DMS53 treated with DMSO at 0.1 percent for 48 hours (cell line): ENCODE measurements around the gene NDST4.

Experiments
- DNase-seq: peaks from one replicate; lab custom pipeline; 2025; ENCODE audit not compliant: unreplicated experiment; lab: John Stamatoyannopoulos, UW

The NDST4 gene

DNA sequence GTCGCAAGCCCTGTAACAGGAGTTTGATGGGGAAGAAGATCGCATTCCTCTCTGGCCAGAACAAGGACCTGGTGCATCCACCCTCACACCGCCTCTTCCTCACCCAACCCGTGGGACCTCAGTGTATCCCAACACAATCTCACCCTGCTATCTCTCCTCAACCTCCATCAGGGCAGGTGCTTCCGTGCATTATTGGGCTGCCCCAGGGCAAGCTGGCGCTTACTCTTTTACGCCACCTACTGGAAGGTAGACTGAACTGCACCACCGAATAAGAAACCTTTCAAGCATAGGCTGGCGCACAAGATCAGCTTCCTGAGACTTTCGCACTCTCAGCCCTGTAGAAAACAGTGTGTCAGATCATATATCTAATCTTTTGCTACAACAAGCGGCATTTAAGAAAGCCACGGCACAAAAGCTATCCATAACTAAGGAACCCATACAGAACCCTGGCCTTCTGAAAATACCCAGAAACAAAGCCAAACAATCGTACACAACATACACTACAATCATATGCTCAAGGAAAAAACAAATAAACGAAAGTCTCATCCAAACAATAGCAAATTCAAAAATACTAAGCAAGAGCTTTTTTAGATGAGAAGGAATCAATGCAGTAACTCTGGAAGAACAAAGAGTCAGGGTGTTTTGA lies 305.5 kb downstream of the NDST4 start:
- DNase-seq = peak; percentile 32

DNA sequence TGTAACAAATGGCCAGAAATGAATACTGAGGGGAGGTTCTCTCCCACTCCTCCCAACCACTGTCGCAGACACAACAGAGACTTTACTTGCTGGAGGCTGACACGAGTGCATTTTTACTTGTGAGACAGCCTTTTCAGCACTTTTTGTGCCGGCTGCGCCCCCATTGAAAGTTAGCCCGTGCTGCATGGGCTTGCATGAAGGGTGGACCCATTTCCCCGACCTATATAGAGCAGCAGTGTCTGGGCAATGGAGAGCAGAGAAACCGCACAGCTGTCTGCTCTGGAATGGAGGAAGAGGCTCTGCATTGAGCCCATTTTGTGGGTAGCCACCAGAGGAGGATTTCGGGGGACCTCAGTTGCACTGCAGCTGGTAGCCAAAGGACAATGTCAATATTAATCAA lies 306.1 kb downstream of the NDST4 start:
- DNase-seq = no peak

- DNase-seq = no peak
Measured at GRCh38 chr4:114791976-114792375, 321.4 kb downstream of the NDST4 start.

DNA sequence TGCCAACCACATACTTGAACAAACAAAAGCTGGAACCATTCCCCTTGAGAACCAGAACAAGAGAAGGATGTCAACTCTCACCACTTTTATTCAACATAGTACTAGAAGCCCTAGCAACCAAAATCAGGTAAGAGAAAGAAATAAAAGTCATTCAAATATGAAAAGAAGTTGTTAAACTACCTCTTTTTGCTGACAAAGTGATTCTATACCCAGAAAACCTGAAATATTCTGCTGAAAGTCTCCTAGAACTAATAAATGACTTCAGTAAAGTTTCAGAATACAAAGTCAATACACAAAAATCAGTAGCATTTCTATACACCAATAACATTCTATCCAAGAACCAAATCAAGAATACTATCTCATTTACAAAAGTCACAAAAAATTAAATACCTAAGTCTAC lies 327.9 kb downstream of the NDST4 start:
- DNase-seq = no peak

- no peak for DNase-seq
Measured at GRCh38 chr4:114783215-114783595, 330.2 kb downstream of the NDST4 start.

GRCh38 chr4:114782415-114783214 lies 330.8 kb downstream of the NDST4 start:
- no peak for DNase-seq

DNA sequence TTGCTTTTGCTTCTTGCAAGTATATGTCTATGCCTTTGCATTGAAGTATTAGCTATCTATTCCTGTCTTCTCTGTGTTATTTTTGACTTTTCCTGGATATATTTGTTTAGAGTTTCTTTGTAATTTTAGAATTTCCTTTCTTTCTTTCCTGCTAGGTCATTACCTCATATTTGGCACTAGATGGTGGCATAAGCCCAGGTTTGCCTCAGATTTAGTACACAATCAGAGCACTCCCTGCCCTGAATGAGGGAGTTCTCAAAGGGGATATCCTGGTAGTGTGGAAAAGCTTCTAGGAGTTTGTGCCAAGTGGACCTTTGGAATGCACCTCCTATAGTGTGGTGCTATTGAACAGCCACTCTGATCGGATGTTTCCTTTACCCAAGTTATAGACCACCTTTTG lies 333.2 kb downstream of the NDST4 start:
- DNase-seq = peak; percentile 15
